H1 (cell line): ENCODE measurements around the gene IRGQ. TPM values are rescaled to one million over a fixed set of nuclear protein-coding genes. Genes with fewer than 3 reads are reported as not detected.

Experiments
- GTF2F1 ChIP-seq: IDR thresholded peaks from 2 replicates; pipeline ENCODE4 v1.6.1; 2012; ENCODE audit warnings: low read depth, low read length, improper control_type of control experiment, borderline replicate concordance
- SRF ChIP-seq: IDR thresholded peaks from 2 replicates; pipeline ENCODE4 v1.6.1; 2011; ENCODE audit warnings: mild to moderate bottlenecking, low read depth, low read length, moderate library complexity
- USF2 ChIP-seq: IDR thresholded peaks from 2 replicates; pipeline ENCODE4 v1.6.1; 2011; ENCODE audit warnings: low read length, improper control_type of control experiment
- YY1 ChIP-seq: IDR thresholded peaks from 2 replicates; pipeline ENCODE4 v1.6.1; 2011; ENCODE audit warnings: low read depth, mild to moderate bottlenecking, low read length
- polyA plus RNA-seq, 7 experiments: library from polyadenylated mRNA; depleted of rRNA in 3 of 7; stranded (reverse) in 5 of 7; unstranded in 2 of 7; fragments of >200 nt in 5 of 7; fragments of 200-250 nt in 2 of 7; gene quantifications; 1 replicate in 5 of 7; 2 replicates in 1 of 7; 4 replicates in 1 of 7; pipeline versions ENCODE4 v1.2.1 to v1.2.3, GENCODE V29; 2011 to 2013; ENCODE audit warnings: missing spikeins in 2 of 7, mixed read lengths in 2 of 7
- total RNA-seq: library from RNA; stranded (reverse); fragmentation: NEBNext Ultra II Directional; extraction: Animal tissue kit (Norgen Biotek cat#: 25700); gene quantifications from 2 replicates; pipeline ENCODE4 v1.2.1, GENCODE V29; 2021

IRGQ gene
- total and polyA plus RNA-seq, 2 of the 8 experiments (the other 6 are each of a cell fraction or from before 2014, with no cell fraction given) = 16.0 to 42.9 TPM

DNA sequence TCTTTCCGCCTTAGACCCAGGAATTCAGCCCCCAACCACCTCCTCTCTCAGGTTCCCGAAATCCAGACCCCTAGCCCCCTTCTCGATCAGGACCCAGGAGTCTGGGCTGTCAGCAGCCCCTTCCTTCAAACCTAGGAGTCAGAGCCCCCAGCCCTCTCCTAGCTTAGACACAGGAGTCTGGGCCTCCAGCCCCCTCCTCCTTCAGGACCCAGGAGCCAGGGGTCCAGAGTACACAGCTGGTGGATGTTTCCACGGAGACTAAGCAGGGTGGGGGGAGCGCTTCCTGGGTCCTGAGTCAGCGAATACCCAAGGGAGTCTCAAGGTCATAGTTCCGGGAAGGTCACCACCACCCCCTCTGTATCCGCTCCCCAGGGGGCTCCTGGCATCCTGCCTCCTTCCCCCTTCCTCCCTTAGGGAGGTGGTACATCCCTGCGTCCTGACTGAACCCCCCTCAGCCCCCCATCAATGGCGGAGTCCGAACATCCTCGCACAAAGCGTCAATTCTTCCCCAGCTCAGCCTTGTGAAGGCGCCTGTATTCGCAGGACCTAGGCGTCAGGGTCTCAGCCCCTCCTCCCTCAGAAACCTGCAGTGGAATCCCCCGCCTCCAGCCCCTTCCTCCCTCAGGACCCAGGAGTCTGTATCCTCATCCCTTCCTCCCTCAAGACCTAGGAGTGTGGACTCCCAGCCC, 39.1 kb upstream of the IRGQ start (continued):
- TF ChIP-seq GTF2F1 (no peak), SRF (no peak), USF2 (no peak), YY1 (no peak)
